Measurements from ENCODE around the gene ADCYAP1R1.

Gene ADCYAP1R1

GRCh38 chr7:31160941-31161340, 108.8 kb downstream of the ADCYAP1R1 start:
- H3K9me3 ChIP-seq (ENCODE audit: insufficient read depth, low read depth, low read length): no peaks in the 10 kb centered on the region
- no peaks in the 10 kb centered on the region for H3K36me3 ChIP-seq (ENCODE audit: insufficient read depth, low read length)
- no peaks in the 10 kb centered on the region for H3F3A ChIP-seq (ENCODE audit: low read depth)
- no peaks in the 10 kb centered on the region for H4K20me1 ChIP-seq (ENCODE audit: insufficient read depth, low read length, poor library complexity, severe bottlenecking)
- no peak overlapping the region for H3K4me3 ChIP-seq (ENCODE audit: low read length, poor library complexity, severe bottlenecking)
- TF ChIP-seq CTCF (conservative IDR thresholded peaks at IDR 0.05; ENCODE audit: low read length) (no peak), EZH2phosphoT487 (IDR thresholded peaks at IDR 0.05; ENCODE audit: borderline replicate concordance) (no peak)
- no peaks in the 10 kb centered on the region for H3K27me3 ChIP-seq (ENCODE audit: insufficient read depth, low read length, poor library complexity, severe bottlenecking)
- no peaks in the 10 kb centered on the region for H3K79me2 ChIP-seq (ENCODE audit: insufficient read depth, low read length)
- H3K4me1 ChIP-seq (ENCODE audit: insufficient read depth, low read length, poor library complexity, severe bottlenecking): no peaks in the 10 kb centered on the region
- H3K9me2 ChIP-seq (replicated peaks; ENCODE audit: low read depth, low read length): no peaks in the 10 kb centered on the region
- H2AFZ ChIP-seq (ENCODE audit: low read length): no peak overlapping the region
- no peak overlapping the region for H3K9ac ChIP-seq (ENCODE audit: low read depth, low read length, poor library complexity, severe bottlenecking)
- no peak overlapping the region for H3K4me2 ChIP-seq (ENCODE audit: low read depth, low read length, poor library complexity, severe bottlenecking)
